ENCODE results near the gene SMIM10L2A.

SMIM10L2A gene

GRCh38 chrX:135421932-135422809 lies at the start of gene SMIM10L2A:
Gene SMIM10L2A (plus strand): TSS chrX:135421944. CDS start chrX:135422132, 188 bp downstream.
- TF ChIP-seq ARNT (IDR thresholded peaks at IDR 0.05): no peak
- no peak for TF ChIP-seq LEF1 (IDR thresholded peaks at IDR 0.05; ENCODE audit: borderline replicate concordance)
- DNase-seq (ENCODE audit: extremely low spot score): no peak
- ChIA-PET CTCF (interaction anchor here (0.6 kb wide), 1 partner anchor 732 kb away, joined by 3 read pairs; no protein-coding TSS in a partner anchor), POLR2A (interaction anchor here (1.2 kb wide), 1 partner anchor 12 kb away, joined by 4 read pairs; no protein-coding TSS in a partner anchor)

GRCh38 chrX:135373357-135373756 lies 48.4 kb upstream of the SMIM10L2A start:
- no peak for DNase-seq (ENCODE audit: extremely low spot score)
- TF ChIP-seq SP1 (IDR thresholded peaks at IDR 0.05): no peak
- no peak for TF ChIP-seq TARDBP (IDR thresholded peaks at IDR 0.05)
- TF ChIP-seq ELF4 (IDR thresholded peaks at IDR 0.05): no peak
- TF ChIP-seq NFRKB (IDR thresholded peaks at IDR 0.05): no peak
- no peak for TF ChIP-seq LEF1 (IDR thresholded peaks at IDR 0.05; ENCODE audit: borderline replicate concordance)
- TF ChIP-seq HDGF (IDR thresholded peaks at IDR 0.05; ENCODE audit: borderline replicate concordance): no peak
- no peak for TF ChIP-seq ZNF384 (IDR thresholded peaks at IDR 0.05)
- TF ChIP-seq BHLHE40 (IDR thresholded peaks at IDR 0.05; ENCODE audit: borderline replicate concordance): no peak
- no peak for TF ChIP-seq CTBP1 (IDR thresholded peaks at IDR 0.05; ENCODE audit: borderline replicate concordance)
- TF ChIP-seq FOXK2 (IDR thresholded peaks at IDR 0.05): no peak
- TF ChIP-seq L3MBTL2 (conservative IDR thresholded peaks at IDR 0.05): no peak
- no peak for TF ChIP-seq SUZ12 (IDR thresholded peaks at IDR 0.05)
- no peak for TF ChIP-seq PKNOX1 (IDR thresholded peaks at IDR 0.05)
- TF ChIP-seq FOXM1 (IDR thresholded peaks at IDR 0.05; ENCODE audit: borderline replicate concordance): no peak
- TF ChIP-seq FOXA1 (IDR thresholded peaks at IDR 0.05): no peak
- TF ChIP-seq ARNT (IDR thresholded peaks at IDR 0.05): no peak
- POLR2A ChIA-PET: no interaction called here
- CTCF ChIA-PET: interaction anchor here (0.6 to 0.7 kb wide), 2 partner anchors 38 to 56 kb away, joined by 3 read pairs; no protein-coding TSS in a partner anchor

GRCh38 chrX:135382260-135382659 lies 39.5 kb upstream of the SMIM10L2A start:
- CTCF ChIA-PET: no interaction called here

GRCh38 chrX:135383249-135383648 lies 38.5 kb upstream of the SMIM10L2A start:
- DNase-seq (ENCODE audit: extremely low spot score): no peak
- POLR2A ChIA-PET: no interaction called here
- TF ChIP-seq SP1 (IDR thresholded peaks at IDR 0.05) (no peak), TARDBP (IDR thresholded peaks at IDR 0.05) (no peak), HDGF (IDR thresholded peaks at IDR 0.05; ENCODE audit: borderline replicate concordance) (no peak), CTBP1 (IDR thresholded peaks at IDR 0.05; ENCODE audit: borderline replicate concordance) (no peak), FOXM1 (IDR thresholded peaks at IDR 0.05; ENCODE audit: borderline replicate concordance) (no peak), LEF1 (IDR thresholded peaks at IDR 0.05; ENCODE audit: borderline replicate concordance) (no peak), FOXK2 (IDR thresholded peaks at IDR 0.05) (no peak), NFRKB (IDR thresholded peaks at IDR 0.05) (no peak), ELF4 (IDR thresholded peaks at IDR 0.05) (no peak), ZNF384 (IDR thresholded peaks at IDR 0.05) (no peak), FOXA1 (IDR thresholded peaks at IDR 0.05) (no peak), L3MBTL2 (conservative IDR thresholded peaks at IDR 0.05) (no peak), BHLHE40 (IDR thresholded peaks at IDR 0.05; ENCODE audit: borderline replicate concordance) (no peak)
- CTCF ChIA-PET: no interaction called here

More at GRCh38 chrX:135382260-135382659, 39.5 kb upstream of the SMIM10L2A start:
- no peak for DNase-seq (ENCODE audit: extremely low spot score)
- POLR2A ChIA-PET: no interaction called here
- TF ChIP-seq L3MBTL2 (conservative IDR thresholded peaks at IDR 0.05): no peak
- no peak for TF ChIP-seq HDGF (IDR thresholded peaks at IDR 0.05; ENCODE audit: borderline replicate concordance)

GRCh38 chrX:135384161-135384836 lies 37.4 kb upstream of the SMIM10L2A start:
- POLR2A ChIA-PET: no interaction called here
- no peak for DNase-seq (ENCODE audit: extremely low spot score)
- CTCF ChIA-PET: no interaction called here
- no peak for TF ChIP-seq SUZ12 (IDR thresholded peaks at IDR 0.05)
- TF ChIP-seq FOXK2 (IDR thresholded peaks at IDR 0.05): no peak
- TF ChIP-seq CTBP1 (IDR thresholded peaks at IDR 0.05; ENCODE audit: borderline replicate concordance): no peak

GRCh38 chrX:135388841-135389240 lies 32.9 kb upstream of the SMIM10L2A start:
- no peak for DNase-seq (ENCODE audit: extremely low spot score)
- no peak for TF ChIP-seq SP1 (IDR thresholded peaks at IDR 0.05)
- TF ChIP-seq L3MBTL2 (conservative IDR thresholded peaks at IDR 0.05): no peak
- no peak for TF ChIP-seq FOXA1 (IDR thresholded peaks at IDR 0.05)
- no peak for TF ChIP-seq ARNT (IDR thresholded peaks at IDR 0.05)
- TF ChIP-seq FOXK2 (IDR thresholded peaks at IDR 0.05): no peak
- no peak for TF ChIP-seq BHLHE40 (IDR thresholded peaks at IDR 0.05; ENCODE audit: borderline replicate concordance)
- TF ChIP-seq FOXM1 (IDR thresholded peaks at IDR 0.05; ENCODE audit: borderline replicate concordance): no peak
- no peak for TF ChIP-seq PKNOX1 (IDR thresholded peaks at IDR 0.05)
- TF ChIP-seq SUZ12 (IDR thresholded peaks at IDR 0.05): no peak
- TF ChIP-seq CTBP1 (IDR thresholded peaks at IDR 0.05; ENCODE audit: borderline replicate concordance): no peak
- ChIA-PET CTCF (no interaction called here), POLR2A (no interaction called here)

- CTCF ChIA-PET: no interaction called here
- POLR2A ChIA-PET: no interaction called here
- TF ChIP-seq TARDBP (IDR thresholded peaks at IDR 0.05): no peak
- no peak for TF ChIP-seq NFRKB (IDR thresholded peaks at IDR 0.05)
- TF ChIP-seq ZNF384 (IDR thresholded peaks at IDR 0.05): no peak
- TF ChIP-seq ARNT (IDR thresholded peaks at IDR 0.05): no peak
- no peak for DNase-seq (ENCODE audit: extremely low spot score)
These were observed 32.5 kb upstream of the SMIM10L2A start for GRCh38 chrX:135389243-135389642.

Measured in HEK293T (cell line).